Activated T-helper 1 cell treated with anti-CD3 and anti-CD28 coated beads, Interleukin-12 subunit alpha, Interleukin-12 subunit beta, Interleukin-2, Interleukin-4 antibody, amounts not matched to agents 30 ng/mL and 10 ng/mL and 1 ng/mL, durations not matched to agents 14 hours and 24 hours and 36 hours (primary cell): ENCODE data around the gene APOC4. TPM values are rescaled to one million over a fixed set of nuclear protein-coding genes. Genes with fewer than 3 reads are reported as not detected.
A peak's percentile ranks its signal among the peaks of the same experiment; 100 is the strongest.

Experiments used
- DNase-seq: peaks from one replicate; pipeline ENCODE4 v3.0.0; 2021; ENCODE audit warnings: low spot score
- H3K27ac Mint-ChIP-seq: one replicate; pipeline ENCODE4 v1.8.0; 2021; ENCODE audit warnings: mild to moderate bottlenecking, mixed read lengths
- H3K27me3 Mint-ChIP-seq: one replicate; pipeline ENCODE4 v1.8.0; 2022; ENCODE audit warnings: mild to moderate bottlenecking, moderate library complexity, mixed read lengths; ENCODE audit not compliant: insufficient read depth
- H3K36me3 Mint-ChIP-seq: one replicate; pipeline ENCODE4 v1.8.0; 2021; ENCODE audit warnings: low read depth, mixed read lengths
- H3K4me1 Mint-ChIP-seq: one replicate; pipeline ENCODE4 v1.8.0; 2021; ENCODE audit warnings: low read depth, mixed read lengths
- H3K4me3 Mint-ChIP-seq: one replicate; pipeline ENCODE4 v1.8.0; 2021; ENCODE audit warnings: mild to moderate bottlenecking, moderate library complexity, mixed read lengths
- H3K9me3 Mint-ChIP-seq: one replicate; pipeline ENCODE4 v1.8.0; 2021; ENCODE audit warnings: mixed read lengths
- intact Hi-C: fragments of 100-400 bp; cut with micrococcal nuclease; formaldehyde crosslinking; loops from one replicate; pipeline ENCODE4 v1.15.1; 2024
- total RNA-seq: library from RNA; stranded (reverse); gene quantifications from 2 replicates; pipeline ENCODE4 v1.2.3, GENCODE V29; 2022

APOC4 gene
- not detected in 2 replicates for total RNA-seq

- intact Hi-C loops, result no loop called here
- Mint-ChIP-seq H3K36me3 (no peaks in the 10 kb centered on the region), H3K27ac (no peak within 1 kb of the TSS), H3K27me3 (no peaks in the 10 kb centered on the region), H3K4me3 (no peak within 1 kb of the TSS), H3K4me1 (no peaks in the 10 kb centered on the region), H3K9me3 (no peaks in the 10 kb centered on the region)
- DNase-seq, result no peak
Observed at GRCh38 chr19:44942067-44942571, at the start of gene APOC4. Gene APOC4 (plus strand): TSS chr19:44942237. CDS start chr19:44942278, 41 bp downstream.

GRCh38 chr19:44892932-44893331 is 49.1 kb upstream of the APOC4 start:
- H3K27ac Mint-ChIP-seq, result peak overlapping the region; percentile 64

GRCh38 chr19:44893332-44894051 is 48.5 kb upstream of the APOC4 start:
- no peak overlapping the region for H3K27ac Mint-ChIP-seq
- peaks cover 40% of the 10 kb centered on the region for H3K36me3 Mint-ChIP-seq
- no peaks in the 10 kb centered on the region for H3K9me3 Mint-ChIP-seq
- no peaks in the 10 kb centered on the region for H3K27me3 Mint-ChIP-seq
- peak overlapping the region; percentile 93 for H3K4me3 Mint-ChIP-seq
- no peak for DNase-seq
- peaks cover 30% of the 10 kb centered on the region for H3K4me1 Mint-ChIP-seq
- intact Hi-C loops, result no loop called here

More at GRCh38 chr19:44892932-44893331, 49.1 kb upstream of the APOC4 start:
- intact Hi-C loops, result no loop called here
- peaks cover 40% of the 10 kb centered on the region for H3K36me3 Mint-ChIP-seq
- DNase-seq, result no peak
- peak overlapping the region; percentile 93 for H3K4me3 Mint-ChIP-seq
- H3K4me1 Mint-ChIP-seq, result peaks cover 30% of the 10 kb centered on the region
- no peaks in the 10 kb centered on the region for H3K9me3 Mint-ChIP-seq
- no peaks in the 10 kb centered on the region for H3K27me3 Mint-ChIP-seq

GRCh38 chr19:44894052-44894400 is 48.0 kb upstream of the APOC4 start:
- Mint-ChIP-seq H3K4me3 (no peak overlapping the region), H3K9me3 (no peaks in the 10 kb centered on the region), H3K27ac (no peak overlapping the region), H3K4me1 (peaks cover 28% of the 10 kb centered on the region), H3K27me3 (no peaks in the 10 kb centered on the region), H3K36me3 (peaks cover 39% of the 10 kb centered on the region)
- DNase-seq, result no peak
- intact Hi-C loops, result no loop called here

GRCh38 chr19:44894946-44895345 is 47.1 kb upstream of the APOC4 start:
- Mint-ChIP-seq H3K36me3 (peaks cover 43% of the 10 kb centered on the region), H3K4me3 (no peak overlapping the region), H3K9me3 (no peaks in the 10 kb centered on the region), H3K4me1 (peaks cover 25% of the 10 kb centered on the region), H3K27me3 (no peaks in the 10 kb centered on the region), H3K27ac (no peak overlapping the region)
- DNase-seq, result no peak
- intact Hi-C loops, result no loop called here

GRCh38 chr19:44897835-44898234 is 44.2 kb upstream of the APOC4 start:
- Mint-ChIP-seq H3K4me1 (peaks cover 8% of the 10 kb centered on the region), H3K27ac (no peak overlapping the region), H3K9me3 (no peaks in the 10 kb centered on the region), H3K36me3 (peaks cover 44% of the 10 kb centered on the region), H3K27me3 (no peaks in the 10 kb centered on the region), H3K4me3 (no peak overlapping the region)
- intact Hi-C loops, result no loop called here
- DNase-seq, result no peak

GRCh38 chr19:44900328-44901244 is 41.5 kb upstream of the APOC4 start:
- no peak for DNase-seq
- peaks cover 2% of the 10 kb centered on the region for H3K27me3 Mint-ChIP-seq
- no peak overlapping the region for H3K4me3 Mint-ChIP-seq
- H3K4me1 Mint-ChIP-seq, result no peaks in the 10 kb centered on the region
- intact Hi-C loops, result loop anchor here (5.0 kb wide), 1 partner anchor 157 kb away; no protein-coding TSS in a partner anchor
- no peak overlapping the region for H3K27ac Mint-ChIP-seq
- peaks cover 37% of the 10 kb centered on the region for H3K36me3 Mint-ChIP-seq
- no peaks in the 10 kb centered on the region for H3K9me3 Mint-ChIP-seq

- H3K27me3 Mint-ChIP-seq, result peaks cover 16% of the 10 kb centered on the region
- no peak for DNase-seq
- no peaks in the 10 kb centered on the region for H3K9me3 Mint-ChIP-seq
- peaks cover 8% of the 10 kb centered on the region for H3K4me1 Mint-ChIP-seq
- H3K36me3 Mint-ChIP-seq, result peaks cover 23% of the 10 kb centered on the region
- intact Hi-C loops, result loop anchor here (1.0 to 5.0 kb wide), 3 partner anchors 12 to 154 kb away; partner anchors contain the start of gene TOMM40
- no peak overlapping the region for H3K4me3 Mint-ChIP-seq
- no peak overlapping the region for H3K27ac Mint-ChIP-seq
Observed at GRCh38 chr19:44903216-44903601, 38.8 kb upstream of the APOC4 start.

- peak; percentile 54 for DNase-seq
- Mint-ChIP-seq H3K36me3 (peaks cover 23% of the 10 kb centered on the region), H3K4me3 (no peak overlapping the region), H3K9me3 (no peaks in the 10 kb centered on the region), H3K27ac (no peak overlapping the region), H3K4me1 (peaks cover 8% of the 10 kb centered on the region), H3K27me3 (peaks cover 16% of the 10 kb centered on the region)
- intact Hi-C loops, result loop anchor here (1.0 to 5.0 kb wide), 3 partner anchors 13 to 153 kb away; partner anchors contain the start of gene TOMM40
Observed at GRCh38 chr19:44903602-44904425, 38.2 kb upstream of the APOC4 start.

GRCh38 chr19:44904426-44904994 is 37.5 kb upstream of the APOC4 start:
- Mint-ChIP-seq H3K4me3 (no peak overlapping the region), H3K36me3 (peaks cover 20% of the 10 kb centered on the region), H3K27me3 (peaks cover 16% of the 10 kb centered on the region), H3K27ac (no peak overlapping the region), H3K9me3 (no peaks in the 10 kb centered on the region), H3K4me1 (peaks cover 8% of the 10 kb centered on the region)
- no peak for DNase-seq
- intact Hi-C loops, result loop anchor here (5.0 kb wide), 1 partner anchor 153 kb away; no protein-coding TSS in a partner anchor

GRCh38 chr19:44905437-44906160 is 36.4 kb upstream of the APOC4 start, which contains the start of gene APOE:
Gene APOE (plus strand): TSS chr19:44905796. CDS start chr19:44906625, 829 bp downstream.
- H3K4me1 Mint-ChIP-seq, result peaks cover 8% of the 10 kb centered on the region
- H3K4me3 Mint-ChIP-seq, result peak within 1 kb of the TSS; percentile 47
- no peak within 1 kb of the TSS for H3K27ac Mint-ChIP-seq
- H3K27me3 Mint-ChIP-seq, result peaks cover 16% of the 10 kb centered on the region
- H3K36me3 Mint-ChIP-seq, result peaks cover 12% of the 10 kb centered on the region
- H3K9me3 Mint-ChIP-seq, result no peaks in the 10 kb centered on the region
- intact Hi-C loops, result loop anchor here (2.0 kb wide), 1 partner anchor 21 kb away; no protein-coding TSS in a partner anchor
- DNase-seq, result no peak
